Panc1 (cell line): Measurements from ENCODE around the gene DFFB.

Experiments used
- CTCF ChIP-seq: fragments of 450-650 bp; IDR thresholded peaks from 2 replicates; pipeline ENCODE4 v1.5.1; 2017; ENCODE audit warnings: mild to moderate bottlenecking
- POLR2AphosphoS5 ChIP-seq: IDR thresholded peaks from 2 replicates; pipeline ENCODE4 v1.6.1; 2012; ENCODE audit warnings: mild to moderate bottlenecking, low read depth, low read length, moderate library complexity
- REST ChIP-seq, 2 experiments: IDR thresholded peaks; 2 replicates each; pipeline ENCODE4 v1.6.1; 2011 to 2012; ENCODE audit warnings: low read depth in 2 of 2, control low read depth in 1 of 2, low read length in 1 of 2, mild to moderate bottlenecking in 1 of 2, moderate library complexity in 1 of 2; ENCODE audit not compliant: insufficient read depth in 1 of 2
- SIN3A ChIP-seq: IDR thresholded peaks from 2 replicates; pipeline ENCODE4 v1.6.1; 2012; ENCODE audit warnings: low read depth, mild to moderate bottlenecking, low read length, moderate library complexity, borderline replicate concordance; ENCODE audit not compliant: insufficient read depth
- TCF7L2 ChIP-seq: IDR thresholded peaks from 2 replicates; pipeline ENCODE4 v1.6.1; 2011; ENCODE audit warnings: mild to moderate bottlenecking, low read depth, low read length, inconsistent platforms

- TF ChIP-seq CTCF (no peak), REST (IDR thresholded peaks at IDR 0.05; ENCODE audit: insufficient read depth in 1 of 2, low read depth in 2 of 2, low read length in 1 of 2) (no peak), POLR2AphosphoS5 (no peak), SIN3A (no peak), TCF7L2 (no peak)
These were observed 37.5 kb downstream of the DFFB start for GRCh38 chr1:3894626-3895278.
